SU-DHL-6 (cell line): ENCODE results near the gene RNASEL.

Experiments
- CTCF ChIP-seq: fragments of 200-600 bp; sonication (generic); IDR thresholded peaks from one replicate; pipeline ENCODE4 v1.5.1; 2017; ENCODE audit warnings: antibody characterized with exemption, mild to moderate bottlenecking, low read length, moderate library complexity; ENCODE audit not compliant: insufficient read depth, poor library complexity, severe bottlenecking
- EZH2phosphoT487 ChIP-seq: fragments of 200-600 bp; sonication (generic), shearing (Covaris generic); conservative IDR thresholded peaks from 2 replicates; pipeline ENCODE4 v1.6.1; 2018; ENCODE audit warnings: mild to moderate bottlenecking, antibody characterized with exemption, low read length, moderate library complexity, mixed read lengths

GRCh38 chr1:182625024-182625423 is 36.0 kb upstream of the RNASEL start:
- TF ChIP-seq CTCF (no peak), EZH2phosphoT487 (no peak)
